Hematopoietic multipotent progenitor cell treated with erythropoietin and hydrocortisone succinate and interleukin-3 and kit ligand, for 15 days (in vitro differentiated cells): ENCODE data around the gene NRTN.
"Not testable (repeated sequence)": the region's sequence is repeated elsewhere in the genome, so short reads cannot be mapped to it uniquely, and the experiment has no call there.

Experiments used
- DNase-seq: peaks from one replicate; pipeline ENCODE4 v3.0.0-alpha.2; 2015; ENCODE audit warnings: low spot score

The NRTN gene

GRCh38 chr19:5804516-5805461 lies at the start of gene NRTN:
Gene NRTN (plus strand): TSS chr19:5805067. CDS start chr19:5824166, 19,099 bp downstream.
- no peak for DNase-seq

GRCh38 chr19:5762608-5763217 lies 42.2 kb upstream of the NRTN start:
- no peak for DNase-seq

- no peak for DNase-seq
Observed at GRCh38 chr19:5765220-5765619, 39.6 kb upstream of the NRTN start.

- no peak for DNase-seq
Observed at GRCh38 chr19:5767949-5768348, 36.9 kb upstream of the NRTN start.

- no peak for DNase-seq
Observed at GRCh38 chr19:5772416-5772815, 32.5 kb upstream of the NRTN start.

GRCh38 chr19:5773276-5773675 lies 31.6 kb upstream of the NRTN start:
- no peak for DNase-seq

GRCh38 chr19:5774921-5775320 lies 29.9 kb upstream of the NRTN start:
- DNase-seq, result no peak

- DNase-seq, result no peak
Observed at GRCh38 chr19:5775668-5776309, 29.1 kb upstream of the NRTN start.

- DNase-seq, result no peak
Observed at GRCh38 chr19:5778402-5778801, 26.5 kb upstream of the NRTN start.

- not testable (repeated sequence) for DNase-seq
Observed at GRCh38 chr19:5780916-5781315, 24.0 kb upstream of the NRTN start.

- DNase-seq, result no peak
Observed at GRCh38 chr19:5782322-5782721, 22.5 kb upstream of the NRTN start.

GRCh38 chr19:5782945-5783919 lies 21.6 kb upstream of the NRTN start:
- no peak for DNase-seq

- no peak for DNase-seq
Observed at GRCh38 chr19:5784581-5785147, 20.2 kb upstream of the NRTN start, which contains the start of gene PRR22. Gene PRR22 (minus strand): TSS chr19:5784746. CDS start chr19:5784660, 86 bp downstream.

GRCh38 chr19:5785423-5785822 lies 19.4 kb upstream of the NRTN start:
- no peak for DNase-seq

GRCh38 chr19:5786593-5787408 lies 18.1 kb upstream of the NRTN start:
- DNase-seq, result no peak

GRCh38 chr19:5787409-5788182 lies 17.3 kb upstream of the NRTN start:
- DNase-seq, result no peak

- DNase-seq, result no peak
Observed at GRCh38 chr19:5788422-5788821, 16.4 kb upstream of the NRTN start.

- DNase-seq, result no peak
Observed at GRCh38 chr19:5789351-5789761, 15.5 kb upstream of the NRTN start.

- no peak for DNase-seq
Observed at GRCh38 chr19:5789886-5790558, 14.8 kb upstream of the NRTN start.
